GM10847 (cell line): ENCODE measurements around the gene MON1B.

ENCODE experiments used
- POLR2A ChIP-seq: IDR thresholded peaks from 2 replicates; pipeline ENCODE4 v1.6.1; 2011; ENCODE audit not compliant: insufficient read length; ENCODE audit errors: extremely low read depth

MON1B gene

GRCh38 chr16:77193377-77193776 is 2.4 kb downstream of the MON1B start:
- TF ChIP-seq POLR2A, result no peak

- TF ChIP-seq POLR2A, result no peak
Observed at GRCh38 chr16:77194295-77195231, 3.6 kb downstream of the MON1B start.

GRCh38 chr16:77195411-77195810 is 4.4 kb downstream of the MON1B start:
- TF ChIP-seq POLR2A, result no peak

- TF ChIP-seq POLR2A, result no peak
Observed at GRCh38 chr16:77197747-77198146, 6.8 kb downstream of the MON1B start.

GRCh38 chr16:77199211-77199610 is 8.2 kb downstream of the MON1B start, which contains the start of gene SYCE1L:
Gene SYCE1L, plus strand, starts transcription at chr16:77199408. Its CDS starts 44 bp downstream, at chr16:77199452.
- TF ChIP-seq POLR2A, result no peak

- no peak for TF ChIP-seq POLR2A
Observed at GRCh38 chr16:77206533-77206932, 15.5 kb downstream of the MON1B start.

GRCh38 chr16:77207030-77207429 is 16.0 kb downstream of the MON1B start:
- no peak for TF ChIP-seq POLR2A

GRCh38 chr16:77208382-77208781 is 17.4 kb downstream of the MON1B start:
- no peak for TF ChIP-seq POLR2A

GRCh38 chr16:77211880-77212740 is 21.1 kb downstream of the MON1B start:
- TF ChIP-seq POLR2A, result no peak

GRCh38 chr16:77212741-77213541 is 22.0 kb downstream of the MON1B start:
- no peak for TF ChIP-seq POLR2A

- no peak for TF ChIP-seq POLR2A
Observed at GRCh38 chr16:77213542-77214106, 22.6 kb downstream of the MON1B start.

- TF ChIP-seq POLR2A, result no peak
Observed at GRCh38 chr16:77214411-77215138, 23.6 kb downstream of the MON1B start.

GRCh38 chr16:77219437-77219836 is 28.4 kb downstream of the MON1B start:
- no peak for TF ChIP-seq POLR2A

- no peak for TF ChIP-seq POLR2A
Observed at GRCh38 chr16:77220427-77220826, 29.4 kb downstream of the MON1B start.
